Heart left ventricle (tissue), 16 donors: Measurements from ENCODE around the gene IL1RAP. TPM values are rescaled to one million over a fixed set of nuclear protein-coding genes. Genes with fewer than 3 reads are reported as not detected.
A peak's percentile ranks its signal among the peaks of the same experiment; 100 is the strongest.

Experiments
- ATAC-seq, 4 donors: fragments of 200-7000 bp; cut with Tn5 transposase; one replicate each; pipeline ENCODE4 v1.9.1; 2020 to 2022; ENCODE audit warnings: moderate library complexity in 4 of 4, mild to moderate bottlenecking in 3 of 4, moderate number of reproducible peaks in 1 of 4
- DNase-seq, 5 donors: peaks; one replicate each; pipeline ENCODE4 v3.0.0-alpha.2; 2020
- H3K27ac ChIP-seq, 12 donors: fragments of 200-600 bp; sonication (generic) in 4 of 12; one replicate each; pipeline versions ENCODE4 v1.5.0 to v1.8.0; 2016 to 2022; ENCODE audit warnings: mild to moderate bottlenecking in 2 of 12
- H3K27me3 ChIP-seq, 9 donors: fragments of 200-600 bp; sonication (generic) in 2 of 9; one replicate each; pipeline versions ENCODE4 v1.5.1 to v1.8.0; 2016 to 2022; ENCODE audit warnings: mild to moderate bottlenecking in 3 of 9
- H3K36me3 ChIP-seq, 9 donors: fragments of 200-600 bp; sonication (generic) in 2 of 9; one replicate each; pipeline versions ENCODE4 v1.5.0 to v1.8.0; 2018 to 2022; ENCODE audit warnings: mild to moderate bottlenecking in 2 of 9
- H3K4me1 ChIP-seq, 12 donors: fragments of 200-600 bp; sonication (generic) in 4 of 12; one replicate each; pipeline versions ENCODE4 v1.5.0 to v1.8.0; 2016 to 2022; ENCODE audit warnings: mild to moderate bottlenecking in 3 of 12
- H3K4me3 ChIP-seq, 12 donors: fragments of 200-600 bp; sonication (generic) in 4 of 12; one replicate each; pipeline versions ENCODE4 v1.5.0 to v1.8.0; 2017 to 2022; ENCODE audit warnings: mild to moderate bottlenecking in 9 of 12, moderate library complexity in 4 of 12
- H3K9me3 ChIP-seq, 12 donors: fragments of 200-600 bp; sonication (generic) in 4 of 12; one replicate each; pipeline versions ENCODE4 v1.5.0 to v1.8.0; 2016 to 2022; ENCODE audit warnings: mild to moderate bottlenecking in 1 of 12
- CTCF ChIP-seq, 12 donors: fragments of 200-600 bp; sonication (generic) in 4 of 12; IDR thresholded peaks; one replicate each; pipeline versions ENCODE4 v1.5.0 to v1.8.0; 2018 to 2022; ENCODE audit warnings: antibody characterized with exemption in 12 of 12, mild to moderate bottlenecking in 5 of 12
- POLR2A ChIP-seq, 2 donors: fragments of 450-650 bp; IDR thresholded peaks; one replicate each; pipeline ENCODE4 v1.6.1; 2017; ENCODE audit warnings: antibody characterized with exemption in 2 of 2, mild to moderate bottlenecking in 2 of 2, moderate library complexity in 2 of 2
- WGBS, 4 donors: extraction: QIAGEN DNeasy Blood & Tissue Kit in 2 of 4; methylation state at CpG; one replicate each; pipeline versions ENCODE4 v1.1.5 to v1.1.7; 2013 to 2018; 5-methylcytosine and 5-hydroxymethylcytosine counted together
- intact Hi-C, 10 donors: fragments of 100-400 bp; cut with DNase I; formaldehyde crosslinking; loops; one replicate each; pipeline versions ENCODE4 v1.11.1 to v1.14.2; 2022
- polyA plus RNA-seq, 2 donors: library from polyadenylated mRNA; stranded (reverse); fragments of 200-250 nt; gene quantifications; one replicate each; pipeline ENCODE4 v1.2.3, GENCODE V29; 2013
- total RNA-seq, 9 donors: library from RNA; depleted of rRNA in 2 of 9; stranded (reverse); fragments of >200 nt in 2 of 9; fragmentation: NEBNext Ultra II Directional in 3 of 9; extraction: Animal tissue kit (Norgen Biotek cat#: 25700) in 3 of 9; gene quantifications; one replicate each; pipeline versions ENCODE4 v1.1.0 to v1.2.4, GENCODE V29; 2016 to 2023
- donor health status: ischemic (EF 13 %, LVEDD 7.1; RV severe dilation, severe dysfunction).
- donor health status: healthy with polysubstance abuse.
- donor health status: DM: no; HTN: yes; CAD: no.
- donor health status: DM: no; HTN: no; CAD: no.
- donor health status: ischemic (EF 25% LVEDD 6.9; RV normal size, moderate dysfunction).
- donor health status: ischemic (EF 25% LVEDD 5.7; RV mildly dilated, moderate dysfunction).
- donor health status: healthy.
- donor health status: DM: yes; HTN: yes; CAD: no.
- donor health status: ischemic (EF 35%, LVEDD 5.7; RV mildly dilated, moderate dysfunction).
- donor health status: nonischemic (EF 11% LVEDD 7.7; RV severe dilation, severe dysfunction).
- donor health status: DM: yes; HTN: yes; CAD: no.
- donor health status: PGD.
- donor health status: ischemic (EF 29% LVEDD 5.4; RV normal size, mild dysfunction).
- donor health status: nonischemic (EF 23%, LVEDD 6.1; RV moderate dilation, normal function).

IL1RAP gene
- total and polyA plus RNA-seq, 11 donors: 1.6 to 16.4 (median 8.2) TPM

GRCh38 chr3:190499122-190499521 lies 14.8 kb upstream of the IL1RAP start:
- no peaks in the 10 kb centered on the region for H3K27me3 ChIP-seq
- H3K4me3 ChIP-seq: no peak overlapping the region
- intact Hi-C loops: no loop called here
- no peaks in the 10 kb centered on the region for H3K9me3 ChIP-seq
- 9 to 22% (median 11%) methylated on average over 2 of the region's 2 CpGs for WGBS, 4 donors
- H3K36me3 ChIP-seq: no peaks in the 10 kb centered on the region
- H3K4me1 ChIP-seq: peaks cover 0 to 27% (median 5%) of the 10 kb centered on the region in 12 donors
- DNase-seq (no peak), ATAC-seq (peak in 2 of 4 donors; percentile 29 to 38)
- H3K27ac ChIP-seq: peak overlapping the region in 8 of 12 donors; percentile 14 to 78 (median 47)
- TF ChIP-seq CTCF (IDR thresholded peaks at IDR 0.05): no peak
- TF ChIP-seq POLR2A (IDR thresholded peaks at IDR 0.05): no peak

- Histone ChIP-seq H3K4me1 (peaks cover 0 to 25% (median 5%) of the 10 kb centered on the region in 12 donors), H3K36me3 (no peaks in the 10 kb centered on the region), H3K27ac (no peak overlapping the region), H3K27me3 (no peaks in the 10 kb centered on the region), H3K4me3 (no peak overlapping the region), H3K9me3 (no peaks in the 10 kb centered on the region)
- DNase-seq: no peak
- ATAC-seq: no peak
- TF ChIP-seq CTCF (IDR thresholded peaks at IDR 0.05) (no peak), POLR2A (IDR thresholded peaks at IDR 0.05) (no peak)
- 71 to 80% (median 73%) methylated on average over 3 of the region's 3 CpGs for WGBS, 4 donors
- intact Hi-C loops: no loop called here
Observed at GRCh38 chr3:190502946-190503345, 10.9 kb upstream of the IL1RAP start.

- H3K4me3 ChIP-seq: no peak overlapping the region
- no peaks in the 10 kb centered on the region for H3K9me3 ChIP-seq
- 35 to 52% (median 49%) methylated on average over 4 of the region's 4 CpGs for WGBS, 4 donors
- ATAC-seq: peak in 3 of 4 donors; percentile 50 to 65 (median 59)
- peaks cover 0 to 15% (median 0%) of the 10 kb centered on the region in 12 donors for H3K4me1 ChIP-seq
- no peaks in the 10 kb centered on the region for H3K27me3 ChIP-seq
- DNase-seq: no peak
- no peaks in the 10 kb centered on the region for H3K36me3 ChIP-seq
- TF ChIP-seq POLR2A (IDR thresholded peaks at IDR 0.05) (no peak), CTCF (IDR thresholded peaks at IDR 0.05) (peak in 5 of 12 donors; percentile 7 to 23 (median 8))
- H3K27ac ChIP-seq: peak overlapping the region in 3 of 12 donors; percentile 3 to 29 (median 20)
- intact Hi-C loops: no loop called here
Observed at GRCh38 chr3:190504354-190505125, 9.3 kb upstream of the IL1RAP start.

GRCh38 chr3:190505381-190506003 lies 8.4 kb upstream of the IL1RAP start:
- Histone ChIP-seq H3K4me3 (no peak overlapping the region), H3K27ac (no peak overlapping the region), H3K36me3 (no peaks in the 10 kb centered on the region), H3K4me1 (peaks cover 0 to 15% (median 0%) of the 10 kb centered on the region in 12 donors), H3K9me3 (no peaks in the 10 kb centered on the region), H3K27me3 (no peaks in the 10 kb centered on the region)
- WGBS, 4 donors: 60 to 91% (median 75%) methylated on average over 3 of the region's 3 CpGs
- ATAC-seq: no peak
- intact Hi-C loops: no loop called here
- TF ChIP-seq CTCF (IDR thresholded peaks at IDR 0.05) (no peak), POLR2A (IDR thresholded peaks at IDR 0.05) (no peak)
- no peak for DNase-seq
